Measurements from ENCODE around the gene BACE1. TPM values are rescaled to one million over a fixed set of nuclear protein-coding genes. Genes with fewer than 3 reads are reported as not detected.
"Not testable (repeated sequence)": the region's sequence is repeated elsewhere in the genome, so short reads cannot be mapped to it uniquely, and the experiment has no call there.

BACE1 gene
- total RNA-seq, 2 donors from 2014 or later = 12.4 to 28.4 TPM

DNA sequence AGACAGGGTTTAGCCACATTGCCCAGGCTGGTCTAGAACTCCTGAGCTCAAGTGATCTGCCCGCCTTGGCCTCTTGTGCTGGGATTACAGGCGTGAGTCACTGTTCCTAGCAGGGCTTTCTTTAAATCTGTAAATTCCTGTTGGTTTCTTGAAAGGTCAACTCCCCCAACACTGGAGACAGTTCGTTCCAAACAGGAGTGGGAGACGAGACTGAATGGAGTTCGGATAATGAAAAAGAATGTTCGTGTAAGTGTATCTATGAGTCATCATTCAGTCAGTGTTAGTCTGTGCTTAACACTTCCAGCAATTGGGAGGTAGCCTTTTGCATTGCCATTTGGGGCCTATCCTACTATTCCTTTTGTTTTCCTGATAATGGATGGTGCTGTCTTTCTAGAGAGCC, 34.9 kb downstream of the BACE1 start:
- Histone ChIP-seq H3K4me1 (replicated peaks) (no peaks in the 10 kb centered on the region), H3K9me3 (no peaks in the 10 kb centered on the region), H3K4me3 (no peak overlapping the region), H3K36me3 (no peaks in the 10 kb centered on the region), H3K27ac (no peak overlapping the region), H3K27me3 (replicated peaks; ENCODE audit: insufficient read depth) (no peaks in the 10 kb centered on the region)
- WGBS = 66% methylated on average over 6 of the region's 6 CpGs
- DNase-seq (ENCODE audit: low spot score) = no peak
- TF ChIP-seq, protein P1, sequence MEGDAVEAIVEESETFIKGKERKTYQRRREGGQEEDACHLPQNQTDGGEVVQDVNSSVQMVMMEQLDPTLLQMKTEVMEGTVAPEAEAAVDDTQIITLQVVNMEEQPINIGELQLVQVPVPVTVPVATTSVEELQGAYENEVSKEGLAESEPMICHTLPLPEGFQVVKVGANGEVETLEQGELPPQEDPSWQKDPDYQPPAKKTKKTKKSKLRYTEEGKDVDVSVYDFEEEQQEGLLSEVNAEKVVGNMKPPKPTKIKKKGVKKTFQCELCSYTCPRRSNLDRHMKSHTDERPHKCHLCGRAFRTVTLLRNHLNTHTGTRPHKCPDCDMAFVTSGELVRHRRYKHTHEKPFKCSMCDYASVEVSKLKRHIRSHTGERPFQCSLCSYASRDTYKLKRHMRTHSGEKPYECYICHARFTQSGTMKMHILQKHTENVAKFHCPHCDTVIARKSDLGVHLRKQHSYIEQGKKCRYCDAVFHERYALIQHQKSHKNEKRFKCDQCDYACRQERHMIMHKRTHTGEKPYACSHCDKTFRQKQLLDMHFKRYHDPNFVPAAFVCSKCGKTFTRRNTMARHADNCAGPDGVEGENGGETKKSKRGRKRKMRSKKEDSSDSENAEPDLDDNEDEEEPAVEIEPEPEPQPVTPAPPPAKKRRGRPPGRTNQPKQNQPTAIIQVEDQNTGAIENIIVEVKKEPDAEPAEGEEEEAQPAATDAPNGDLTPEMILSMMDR (IDR thresholded peaks at IDR 0.05) = no peak
- TF ChIP-seq POLR2A (IDR thresholded peaks at IDR 0.05) (no peak), POLR2AphosphoS5 (IDR thresholded peaks at IDR 0.05) (no peak)
- intact Hi-C loops (cut with DNase I) = no loop called here

DNA sequence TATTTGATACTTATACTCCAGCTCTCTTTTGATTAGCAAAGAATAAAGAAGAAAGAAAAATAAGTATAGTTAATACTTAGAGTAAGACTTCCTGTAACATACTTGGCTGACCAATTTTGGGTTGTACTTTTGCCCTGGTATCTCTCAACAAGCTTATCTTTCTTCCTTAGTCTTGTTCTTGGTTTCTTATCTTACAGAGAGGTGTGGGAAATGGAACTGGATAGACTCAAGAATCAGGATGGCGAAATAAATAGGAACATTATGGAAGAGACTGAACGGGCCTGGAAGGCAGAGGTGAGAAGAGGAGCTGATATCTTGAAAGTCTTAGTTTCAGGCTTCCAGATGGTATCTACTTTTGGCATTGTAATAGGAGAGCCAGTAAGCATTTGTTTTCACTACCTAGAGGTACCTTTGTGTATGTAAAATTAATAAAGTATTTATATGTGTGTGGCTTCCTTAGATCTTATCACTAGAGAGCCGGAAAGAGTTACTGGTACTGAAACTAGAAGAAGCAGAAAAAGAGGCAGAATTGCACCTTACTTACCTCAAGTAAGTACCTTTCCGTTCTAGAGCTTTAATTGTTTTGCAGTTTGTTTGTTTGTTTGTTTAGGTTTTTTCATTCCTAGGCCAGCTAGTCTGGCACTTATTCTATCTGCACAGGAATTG, 36.2 kb downstream of the BACE1 start:
- Histone ChIP-seq H3K36me3 (no peaks in the 10 kb centered on the region), H3K27ac (no peak overlapping the region), H3K4me1 (replicated peaks) (no peaks in the 10 kb centered on the region), H3K4me3 (no peak overlapping the region), H3K27me3 (replicated peaks; ENCODE audit: insufficient read depth) (no peaks in the 10 kb centered on the region), H3K9me3 (no peaks in the 10 kb centered on the region)
- no peak for TF ChIP-seq POLR2A (IDR thresholded peaks at IDR 0.05)
- no peak for TF ChIP-seq POLR2AphosphoS5 (IDR thresholded peaks at IDR 0.05)
- TF ChIP-seq, protein P1 (IDR thresholded peaks at IDR 0.05) = no peak
- WGBS = 71% methylated on average over 4 of the region's 4 CpGs
- intact Hi-C loops (cut with DNase I) = no loop called here
- no peak for DNase-seq (ENCODE audit: low spot score)

DNA sequence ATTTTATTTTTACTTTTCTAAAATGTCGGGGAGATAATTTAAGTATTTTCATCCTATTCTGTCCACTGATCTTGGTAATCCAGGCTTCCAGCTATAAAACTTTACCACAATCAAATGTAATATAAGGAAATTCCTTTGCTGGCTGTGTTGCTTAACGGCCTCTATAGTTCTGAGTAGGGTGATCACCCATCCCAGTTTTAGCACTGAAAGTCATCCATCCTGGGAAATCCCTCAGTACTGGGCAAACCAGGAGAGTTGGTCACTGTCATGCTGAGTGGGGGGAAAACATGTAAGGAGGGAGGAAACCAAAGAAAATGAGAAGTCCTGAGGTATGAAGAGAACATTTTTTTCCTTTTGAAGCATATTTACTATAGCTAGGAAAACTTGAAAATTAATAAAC, 37.7 kb downstream of the BACE1 start:
- WGBS = 78% methylated on average over 2 of the region's 2 CpGs
- no peaks in the 10 kb centered on the region for H3K36me3 ChIP-seq

DNA sequence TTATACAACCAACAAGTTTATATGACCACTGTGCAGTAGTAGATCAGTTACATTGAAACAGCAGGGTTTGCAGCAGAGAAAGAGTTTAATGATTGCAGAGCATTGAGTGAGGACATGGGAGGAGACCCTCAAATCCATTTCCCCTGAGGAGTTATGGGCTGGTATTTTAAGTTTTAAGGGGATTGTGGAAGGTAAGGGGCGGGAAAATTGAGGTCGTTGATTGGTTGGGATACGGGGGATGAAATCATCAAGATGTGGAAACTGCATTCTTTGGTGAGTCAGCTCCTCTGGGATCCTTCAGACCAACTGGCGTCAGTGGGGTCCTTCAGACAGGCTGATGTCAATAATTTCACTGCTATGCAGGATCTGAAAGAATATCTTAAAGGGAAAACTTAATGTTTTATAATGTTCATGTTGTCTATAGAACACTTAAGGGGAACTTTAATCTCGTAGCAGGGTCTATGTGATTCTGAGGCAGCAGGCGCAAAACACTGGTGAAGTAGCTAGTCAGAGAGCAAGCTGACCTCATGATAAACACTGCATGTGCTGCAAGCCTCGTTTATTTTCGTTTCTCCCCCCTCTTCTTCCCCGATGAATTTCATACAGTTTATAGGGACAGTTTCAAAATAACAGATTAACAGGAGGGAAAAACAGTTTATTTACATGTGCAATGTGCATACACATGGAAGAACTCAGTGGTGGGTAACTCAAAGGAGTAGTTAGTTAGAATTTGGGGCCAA, 42.3 kb downstream of the BACE1 start:
- 89% methylated on average over 9 of the region's 9 CpGs for WGBS
- Histone ChIP-seq H3K4me1 (replicated peaks) (no peaks in the 10 kb centered on the region), H3K27ac (no peak overlapping the region), H3K27me3 (replicated peaks; ENCODE audit: insufficient read depth) (no peaks in the 10 kb centered on the region), H3K9me3 (no peaks in the 10 kb centered on the region), H3K4me3 (no peak overlapping the region), H3K36me3 (no peaks in the 10 kb centered on the region)
- intact Hi-C loops (cut with DNase I) = no loop called here
- DNase-seq (ENCODE audit: low spot score) = no peak
- TF ChIP-seq POLR2A (IDR thresholded peaks at IDR 0.05) (no peak), POLR2AphosphoS5 (IDR thresholded peaks at IDR 0.05) (no peak)
- TF ChIP-seq, protein P1 (IDR thresholded peaks at IDR 0.05) = no peak

More for the DNA sequence above, 37.7 kb downstream of the BACE1 start:
- intact Hi-C loops (cut with DNase I) = no loop called here
- Histone ChIP-seq H3K27me3 (replicated peaks; ENCODE audit: insufficient read depth) (no peaks in the 10 kb centered on the region), H3K4me3 (no peak overlapping the region), H3K27ac (no peak overlapping the region), H3K9me3 (no peaks in the 10 kb centered on the region), H3K4me1 (replicated peaks) (no peaks in the 10 kb centered on the region)
- no peak for TF ChIP-seq POLR2AphosphoS5 (IDR thresholded peaks at IDR 0.05)
- no peak for TF ChIP-seq POLR2A (IDR thresholded peaks at IDR 0.05)
- TF ChIP-seq, protein P1 (IDR thresholded peaks at IDR 0.05) = no peak
- no peak for DNase-seq (ENCODE audit: low spot score)

DNA sequence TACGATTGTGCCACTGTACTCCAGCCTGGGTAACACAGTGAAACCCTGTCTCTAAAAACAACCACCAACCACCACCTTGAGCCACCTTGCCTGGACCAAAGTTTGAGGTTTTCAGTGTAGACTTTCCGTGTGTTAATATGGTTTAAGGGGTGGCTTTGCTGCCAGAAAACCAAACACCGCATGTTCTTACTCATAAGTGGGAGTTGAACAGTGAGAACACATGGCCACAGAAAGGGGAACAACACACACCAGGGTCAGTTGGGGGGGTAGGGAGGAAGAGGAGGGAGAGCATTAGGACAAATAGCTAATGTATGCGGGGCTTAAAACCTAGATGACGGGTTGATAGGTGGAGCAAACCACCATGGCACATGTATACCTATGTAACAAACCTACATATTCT, 43.9 kb downstream of the BACE1 start:
- 94% methylated on average over 5 of the region's 5 CpGs for WGBS
- not testable (repeated sequence) for DNase-seq (ENCODE audit: low spot score); H3K36me3 ChIP-seq

More for the DNA sequence above, 43.9 kb downstream of the BACE1 start:
- H3K4me1 ChIP-seq (replicated peaks); H3K9me3 ChIP-seq; intact Hi-C loops (cut with DNase I); H3K27ac ChIP-seq; H3K4me3 ChIP-seq; H3K27me3 ChIP-seq (replicated peaks; ENCODE audit: insufficient read depth): not testable (repeated sequence)
